DMS114 treated with DMSO at 0.1 percent for 48 hours (cell line): Measurements from ENCODE around the gene KRTAP3-2.

Source experiments
- DNase-seq: peaks from one replicate; lab custom pipeline; 2025; ENCODE audit not compliant: unreplicated experiment; lab: John Stamatoyannopoulos, UW

The KRTAP3-2 gene

GRCh38 chr17:41012326-41013120 lies 12.8 kb upstream of the KRTAP3-2 start:
- DNase-seq, result no peak

- DNase-seq, result no peak
Measured at GRCh38 chr17:41010441-41010840, 10.7 kb upstream of the KRTAP3-2 start.

DNA sequence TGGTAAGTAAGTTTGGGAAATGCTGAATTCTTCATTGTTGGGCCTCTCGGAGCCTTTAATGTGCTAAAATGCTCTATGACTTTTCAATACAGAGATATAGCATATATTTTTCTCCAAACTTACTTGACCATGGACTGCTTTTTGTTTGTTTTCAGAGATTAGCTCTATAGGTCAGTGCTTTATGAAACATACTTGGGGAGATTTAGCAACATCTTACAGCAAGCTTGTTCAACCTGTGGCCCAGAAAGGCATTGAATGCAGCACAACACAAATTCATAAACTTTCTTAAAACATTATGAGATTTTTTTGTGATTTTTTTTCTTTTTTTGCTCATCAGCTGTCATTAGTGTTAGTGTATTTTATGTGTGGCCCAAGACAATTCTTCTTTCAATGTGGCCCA lies 10.2 kb upstream of the KRTAP3-2 start:
- no peak for DNase-seq

- DNase-seq, result no peak
Measured at GRCh38 chr17:41009301-41009760, 9.6 kb upstream of the KRTAP3-2 start.

DNA sequence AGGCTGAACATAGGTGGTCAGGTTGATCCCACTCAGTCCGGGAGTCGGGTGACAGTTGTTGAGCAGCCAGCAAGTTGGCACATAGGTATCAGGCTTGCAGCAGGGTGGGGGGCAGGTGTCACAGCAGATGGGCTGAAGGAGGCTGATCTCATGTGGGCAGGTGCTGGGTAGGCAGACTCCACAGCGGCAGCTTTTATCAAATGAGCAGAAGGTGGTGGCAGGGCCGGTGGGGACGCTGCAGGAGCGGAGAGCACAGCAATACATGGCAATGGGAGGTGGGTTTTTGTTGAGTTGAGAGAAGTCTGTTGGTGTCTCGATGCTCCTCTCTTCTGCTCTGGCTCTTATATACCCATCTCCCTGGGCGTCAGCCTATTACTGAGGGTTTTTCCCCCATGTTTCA lies 9.1 kb upstream of the KRTAP3-2 start, which contains the start of gene KRTAP3-1:
Gene KRTAP3-1, minus strand, starts transcription at position 318 of the 400 bp plus-strand sequence. Its CDS starts 54 bp downstream, at position 264.
- no peak for DNase-seq

- no peak for DNase-seq
Measured at GRCh38 chr17:41004397-41004796, 4.7 kb upstream of the KRTAP3-2 start.

DNA sequence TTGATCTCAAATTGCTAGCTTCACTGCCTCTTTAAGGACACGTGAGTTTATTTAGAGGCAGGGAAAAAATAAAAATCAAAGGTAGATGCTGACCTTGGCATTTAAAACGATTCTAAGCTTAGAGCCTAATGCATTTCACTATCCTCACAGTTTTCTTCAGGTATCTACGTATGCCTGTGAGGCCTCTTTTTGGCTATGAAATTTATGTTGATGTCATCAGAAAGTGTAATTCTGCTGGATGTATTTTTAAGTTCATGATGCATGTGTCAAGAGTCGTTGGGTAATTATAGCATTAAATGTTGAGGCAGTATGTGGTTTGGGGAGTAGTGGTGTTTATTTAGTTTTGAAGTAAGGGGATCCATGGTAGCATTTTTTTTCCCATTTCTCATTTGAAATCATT lies 4.2 kb upstream of the KRTAP3-2 start:
- no peak for DNase-seq

DNA sequence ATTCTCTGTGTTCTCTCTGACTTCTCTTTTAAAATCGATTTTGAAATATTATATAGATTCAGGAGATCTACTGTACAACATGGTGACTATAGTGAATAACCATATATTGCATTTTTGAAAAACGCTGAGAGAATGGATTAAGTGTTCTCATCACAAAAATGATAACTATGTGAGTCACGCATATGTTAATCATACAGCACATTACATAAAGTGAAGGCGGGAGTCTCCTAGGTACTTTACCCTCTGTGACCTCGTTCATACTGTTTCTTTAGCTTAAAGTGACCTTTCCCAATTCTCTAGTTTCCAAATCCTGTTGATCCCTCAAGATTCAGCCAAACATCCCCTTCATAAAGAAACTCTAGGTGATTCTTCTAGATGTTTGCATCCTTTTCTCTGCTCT lies 3.1 kb upstream of the KRTAP3-2 start:
- no peak for DNase-seq

DNA sequence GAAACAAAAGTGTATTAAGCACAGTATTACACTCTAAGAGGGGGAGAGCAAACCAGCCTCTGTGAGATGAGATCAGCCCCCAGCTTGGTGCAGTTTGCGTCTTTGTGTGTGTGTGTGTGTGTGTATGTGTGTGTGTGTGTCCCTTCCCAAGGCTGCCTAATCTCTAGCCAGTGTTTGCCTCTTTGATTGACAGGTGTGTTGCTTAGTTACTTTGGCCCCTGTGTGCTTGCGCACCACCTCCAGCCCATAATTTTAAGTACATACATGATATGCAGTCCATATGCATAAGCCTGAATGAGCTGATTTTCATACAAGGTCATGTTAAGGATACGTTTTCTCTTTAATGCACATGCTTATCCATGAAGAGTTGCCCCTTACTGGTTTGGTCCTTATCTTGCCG lies 2.1 kb upstream of the KRTAP3-2 start:
- DNase-seq, result no peak

- no peak for DNase-seq
Measured at GRCh38 chr17:40997361-40997760, 2.3 kb downstream of the KRTAP3-2 start.

DNA sequence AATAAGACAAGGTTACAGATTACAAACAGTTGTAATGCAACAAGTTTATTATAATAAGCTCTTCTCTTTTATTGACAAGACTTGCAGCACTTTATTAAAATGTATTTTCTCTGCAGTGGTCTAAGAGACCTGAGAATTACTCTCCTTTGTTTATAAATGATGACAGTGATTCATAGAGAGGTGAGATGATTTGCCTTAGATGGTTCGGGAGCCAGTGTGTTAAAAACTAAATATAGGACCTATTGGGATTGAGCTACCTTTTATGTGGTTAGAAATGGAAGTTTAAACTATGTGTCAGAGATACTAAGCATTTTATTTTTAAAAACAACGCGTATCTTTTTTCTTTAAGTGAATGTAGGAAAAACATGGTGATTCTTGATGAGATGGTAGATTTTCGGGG lies 2.9 kb downstream of the KRTAP3-2 start:
- no peak for DNase-seq

DNA sequence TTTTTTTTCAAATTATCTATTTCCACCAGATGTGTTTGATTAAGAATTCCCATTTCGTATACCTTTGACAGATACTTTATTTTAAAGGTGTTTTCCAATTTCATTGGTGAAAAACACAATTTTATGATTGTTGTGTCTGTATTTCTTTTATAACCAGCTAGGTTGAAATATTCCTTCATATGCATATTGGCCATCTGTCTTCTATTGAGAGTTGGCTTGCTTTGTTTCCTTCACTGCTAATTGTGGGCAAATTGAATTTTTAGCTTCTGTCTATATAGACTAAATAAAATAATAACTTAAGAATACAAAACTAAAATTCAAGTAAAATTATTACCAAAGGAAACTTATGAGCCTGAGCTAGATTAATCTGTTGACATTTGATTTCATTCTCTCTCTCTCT lies 4.6 kb downstream of the KRTAP3-2 start:
- no peak for DNase-seq

GRCh38 chr17:40993839-40994238 lies 5.9 kb downstream of the KRTAP3-2 start, which contains the start of gene KRTAP3-3:
KRTAP3-3 (minus strand) TSS chr17:40994164; CDS start chr17:40994097, 67 bp downstream.
- no peak for DNase-seq

- DNase-seq, result no peak
Measured at GRCh38 chr17:40993084-40993483, 6.6 kb downstream of the KRTAP3-2 start.

DNA sequence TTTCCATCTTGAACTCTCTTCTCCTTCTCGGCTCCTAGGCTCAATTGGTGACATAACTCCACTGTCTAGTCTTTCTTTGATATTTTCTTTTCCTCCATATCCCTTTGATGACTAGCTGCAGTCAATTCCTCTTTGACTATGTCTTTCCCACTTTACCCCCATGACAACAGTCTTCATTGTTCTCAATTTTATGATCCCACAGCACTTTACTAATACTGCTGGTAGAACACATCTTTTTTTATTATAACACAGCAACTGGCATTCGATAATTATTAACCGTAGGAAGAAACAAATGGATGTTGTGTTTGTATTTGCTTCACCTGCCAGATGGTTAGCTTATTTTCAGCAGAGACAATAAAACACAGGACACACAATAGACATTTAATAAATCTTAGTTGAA lies 7.0 kb downstream of the KRTAP3-2 start:
- DNase-seq, result no peak

DNA sequence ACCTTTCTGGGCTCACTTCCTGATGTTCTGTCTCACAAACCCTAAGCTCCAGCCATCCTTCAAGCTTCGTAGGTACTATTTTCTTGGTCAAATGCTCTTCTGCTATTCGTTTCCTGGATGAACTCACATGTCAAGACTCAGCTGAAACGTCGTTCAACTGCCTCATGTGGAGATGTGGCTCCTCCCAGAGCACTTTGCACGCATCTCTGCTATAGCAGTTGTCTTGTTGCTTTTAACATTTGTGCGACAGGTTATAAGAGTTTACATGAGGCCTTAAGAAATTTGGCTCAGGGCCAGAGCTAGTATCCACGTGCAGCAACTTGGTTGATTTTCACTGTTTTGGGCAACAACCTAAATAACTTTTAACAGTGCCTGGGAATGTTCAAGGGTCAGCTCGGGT lies 12.8 kb downstream of the KRTAP3-2 start:
- DNase-seq, result no peak

DNA sequence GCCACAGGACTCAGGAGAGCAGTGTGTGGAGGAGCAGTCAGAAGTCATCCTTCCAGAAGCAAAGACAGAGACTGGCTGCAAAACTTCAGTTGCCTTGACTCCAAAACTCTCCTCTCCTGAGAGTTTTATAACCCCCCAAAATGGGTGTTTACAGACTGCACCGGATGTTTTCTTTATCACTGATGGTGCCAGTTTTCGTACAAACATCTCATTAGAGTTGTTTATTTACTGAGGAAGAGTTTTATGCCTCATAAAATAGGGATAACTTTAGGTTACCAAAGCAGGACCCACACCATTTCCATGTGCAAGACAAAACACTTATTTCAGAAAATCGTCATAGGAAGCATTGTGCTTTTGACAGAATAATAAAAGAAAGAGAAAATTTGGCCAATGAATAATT lies 15.5 kb downstream of the KRTAP3-2 start, which contains the start of gene KRT40:
Gene KRT40, minus strand, starts transcription at position 101 of the 400 bp plus-strand sequence. Its CDS starts 53 bp downstream, at position 48.
- no peak for DNase-seq

DNA sequence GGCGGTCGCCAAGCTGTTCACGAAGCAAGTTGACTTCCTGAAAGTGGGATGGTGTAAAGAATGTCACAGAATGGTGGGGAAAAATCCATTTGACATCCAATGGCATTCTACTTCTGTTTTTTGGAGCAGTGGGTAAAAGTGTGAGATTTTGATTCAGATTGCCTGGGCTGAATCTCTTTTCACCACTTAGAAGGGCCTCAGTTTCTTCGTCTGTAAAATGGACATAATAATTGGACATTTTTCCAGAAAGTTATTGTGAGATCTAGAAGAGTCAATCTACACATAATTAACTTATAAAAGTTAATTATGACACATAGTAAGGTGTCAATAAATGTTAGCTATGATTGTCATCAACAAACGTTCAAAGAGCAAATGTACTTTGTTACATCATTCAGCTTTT lies 18.6 kb downstream of the KRTAP3-2 start:
- no peak for DNase-seq

DNA sequence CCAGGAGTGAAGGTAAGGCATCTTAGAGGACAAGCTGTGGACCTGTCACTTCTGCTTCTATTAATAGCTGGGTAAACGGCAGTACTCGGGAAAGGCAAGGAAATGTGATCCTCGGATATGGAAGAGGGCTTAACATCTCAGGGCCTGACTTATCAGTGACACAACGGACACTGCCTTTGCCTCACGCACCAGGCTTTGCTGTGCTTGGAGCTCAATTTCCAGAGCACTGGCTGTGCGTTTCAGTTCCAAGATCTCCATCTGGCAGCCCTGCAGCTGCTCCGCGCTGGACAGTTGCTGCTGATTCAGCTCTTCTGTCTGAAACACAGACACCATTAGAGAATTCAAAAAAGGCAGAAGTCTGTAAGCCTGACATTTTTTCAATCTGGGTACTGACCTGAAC lies 19.1 kb downstream of the KRTAP3-2 start:
- DNase-seq, result no peak

GRCh38 chr17:40980117-40980516 lies 19.6 kb downstream of the KRTAP3-2 start:
- DNase-seq, result no peak

GRCh38 chr17:40978575-40979151 lies 21.0 kb downstream of the KRTAP3-2 start:
- no peak for DNase-seq

- no peak for DNase-seq
Measured at GRCh38 chr17:40975516-40975915, 24.2 kb downstream of the KRTAP3-2 start.
